ENCODE data around the gene TLK2. TPM values are rescaled to one million over a fixed set of nuclear protein-coding genes. Genes with fewer than 3 reads are reported as not detected.
"Not testable (repeated sequence)": the region's sequence is repeated elsewhere in the genome, so short reads cannot be mapped to it uniquely, and the experiment has no call there.

The TLK2 gene
- total RNA-seq, 1 donor from 2014 or later, result 57.0 TPM

- peak; percentile 84 for ATAC-seq (ENCODE audit: low read depth)
- H3K4me1 Mint-ChIP-seq, H3K27me3 Mint-ChIP-seq, POLR2A ChIA-PET, H3K9me3 Mint-ChIP-seq, DNase-seq: not testable (repeated sequence)
- Mint-ChIP-seq H3K4me3 (peak overlapping the region; percentile 12), H3K36me3 (ENCODE audit: low read depth) (peaks cover 32% of the 10 kb centered on the region), H3K27ac (peak overlapping the region; percentile 32)
- TF ChIP-seq, protein P1, sequence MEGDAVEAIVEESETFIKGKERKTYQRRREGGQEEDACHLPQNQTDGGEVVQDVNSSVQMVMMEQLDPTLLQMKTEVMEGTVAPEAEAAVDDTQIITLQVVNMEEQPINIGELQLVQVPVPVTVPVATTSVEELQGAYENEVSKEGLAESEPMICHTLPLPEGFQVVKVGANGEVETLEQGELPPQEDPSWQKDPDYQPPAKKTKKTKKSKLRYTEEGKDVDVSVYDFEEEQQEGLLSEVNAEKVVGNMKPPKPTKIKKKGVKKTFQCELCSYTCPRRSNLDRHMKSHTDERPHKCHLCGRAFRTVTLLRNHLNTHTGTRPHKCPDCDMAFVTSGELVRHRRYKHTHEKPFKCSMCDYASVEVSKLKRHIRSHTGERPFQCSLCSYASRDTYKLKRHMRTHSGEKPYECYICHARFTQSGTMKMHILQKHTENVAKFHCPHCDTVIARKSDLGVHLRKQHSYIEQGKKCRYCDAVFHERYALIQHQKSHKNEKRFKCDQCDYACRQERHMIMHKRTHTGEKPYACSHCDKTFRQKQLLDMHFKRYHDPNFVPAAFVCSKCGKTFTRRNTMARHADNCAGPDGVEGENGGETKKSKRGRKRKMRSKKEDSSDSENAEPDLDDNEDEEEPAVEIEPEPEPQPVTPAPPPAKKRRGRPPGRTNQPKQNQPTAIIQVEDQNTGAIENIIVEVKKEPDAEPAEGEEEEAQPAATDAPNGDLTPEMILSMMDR (IDR thresholded peaks at IDR 0.05), result peak; percentile 48
- CTCF ChIA-PET, result interaction anchor here (0.8 to 1.2 kb wide), 6 partner anchors 11 to 854 kb away, joined by 3 to 8 read pairs (median 4); no protein-coding TSS in a partner anchor
- intact Hi-C loops (cut with micrococcal nuclease), result loop anchor here (2.0 to 5.0 kb wide), 2 partner anchors 416 to 854 kb away; no protein-coding TSS in a partner anchor
These were observed 74.4 kb downstream of the TLK2 start for GRCh38 chr17:62552851-62553659.

GRCh38 chr17:62557532-62557931 is 78.9 kb downstream of the TLK2 start:
- intact Hi-C loops (cut with micrococcal nuclease); ATAC-seq (ENCODE audit: low read depth); CTCF ChIA-PET; H3K9me3 Mint-ChIP-seq; POLR2A ChIA-PET; DNase-seq; H3K27me3 Mint-ChIP-seq; H3K27ac Mint-ChIP-seq; H3K4me3 Mint-ChIP-seq: not testable (repeated sequence)
- peaks cover 11% of the 10 kb centered on the region for H3K4me1 Mint-ChIP-seq
- peaks cover 49% of the 10 kb centered on the region for H3K36me3 Mint-ChIP-seq (ENCODE audit: low read depth)

GRCh38 chr17:62558941-62559340 is 80.3 kb downstream of the TLK2 start:
- intact Hi-C loops (cut with micrococcal nuclease); POLR2A ChIA-PET; DNase-seq; H3K27ac Mint-ChIP-seq; ATAC-seq (ENCODE audit: low read depth); H3K4me3 Mint-ChIP-seq; CTCF ChIA-PET; H3K27me3 Mint-ChIP-seq; H3K4me1 Mint-ChIP-seq; H3K9me3 Mint-ChIP-seq: not testable (repeated sequence)
- H3K36me3 Mint-ChIP-seq (ENCODE audit: low read depth), result peaks cover 55% of the 10 kb centered on the region

DNA sequence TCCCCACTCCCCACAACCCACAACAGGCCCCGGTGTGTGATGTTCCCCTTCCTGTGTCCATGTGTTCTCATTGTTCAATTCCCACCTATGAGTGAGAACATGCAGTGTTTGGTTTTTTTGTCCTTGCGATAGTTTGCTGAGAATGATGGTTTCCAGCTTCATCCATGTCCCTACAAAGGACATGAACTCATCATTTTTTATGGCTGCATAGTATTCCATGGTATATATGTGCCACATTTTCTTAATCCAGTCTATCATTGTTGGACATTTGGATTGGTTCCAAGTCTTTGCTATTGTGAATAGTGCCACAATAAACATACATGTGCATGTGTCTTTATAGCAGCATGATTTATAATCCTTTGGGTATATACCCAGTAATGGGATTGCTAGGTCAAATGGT is 82.3 kb downstream of the TLK2 start:
- intact Hi-C loops (cut with micrococcal nuclease); POLR2A ChIA-PET; H3K9me3 Mint-ChIP-seq; H3K4me1 Mint-ChIP-seq; H3K4me3 Mint-ChIP-seq; DNase-seq; CTCF ChIA-PET; H3K27me3 Mint-ChIP-seq; H3K27ac Mint-ChIP-seq; ATAC-seq (ENCODE audit: low read depth): not testable (repeated sequence)
- H3K36me3 Mint-ChIP-seq (ENCODE audit: low read depth), result peaks cover 69% of the 10 kb centered on the region

DNA sequence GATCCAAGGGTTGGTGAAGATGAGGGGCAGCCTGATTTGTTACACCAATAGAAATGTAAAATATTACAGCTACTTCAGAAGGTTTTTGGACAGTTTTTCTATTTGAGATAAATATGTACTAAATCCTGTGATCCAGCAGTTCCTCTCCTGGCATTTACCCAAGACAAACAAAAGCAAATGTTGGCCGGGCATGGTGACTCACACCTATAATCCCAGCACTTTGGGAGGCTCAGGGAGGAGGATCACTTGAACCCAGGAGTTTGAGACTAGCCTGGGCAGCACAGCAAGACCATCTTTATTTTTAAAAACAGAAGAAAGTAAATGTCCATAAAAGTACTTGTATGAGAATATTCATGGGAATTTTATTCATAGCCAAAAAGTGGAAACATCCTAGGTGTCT is 84.0 kb downstream of the TLK2 start:
- ATAC-seq (ENCODE audit: low read depth), result no peak
- TF ChIP-seq, protein P1 (IDR thresholded peaks at IDR 0.05), result no peak
- intact Hi-C loops (cut with micrococcal nuclease), result no loop called here
- Mint-ChIP-seq H3K27me3 (no peaks in the 10 kb centered on the region), H3K9me3 (no peaks in the 10 kb centered on the region), H3K27ac (no peak overlapping the region), H3K36me3 (ENCODE audit: low read depth) (peaks cover 70% of the 10 kb centered on the region), H3K4me1 (peaks cover 6% of the 10 kb centered on the region), H3K4me3 (no peak overlapping the region)
- ChIA-PET POLR2A (no interaction called here), CTCF (no interaction called here)
- DNase-seq, result no peak

DNA sequence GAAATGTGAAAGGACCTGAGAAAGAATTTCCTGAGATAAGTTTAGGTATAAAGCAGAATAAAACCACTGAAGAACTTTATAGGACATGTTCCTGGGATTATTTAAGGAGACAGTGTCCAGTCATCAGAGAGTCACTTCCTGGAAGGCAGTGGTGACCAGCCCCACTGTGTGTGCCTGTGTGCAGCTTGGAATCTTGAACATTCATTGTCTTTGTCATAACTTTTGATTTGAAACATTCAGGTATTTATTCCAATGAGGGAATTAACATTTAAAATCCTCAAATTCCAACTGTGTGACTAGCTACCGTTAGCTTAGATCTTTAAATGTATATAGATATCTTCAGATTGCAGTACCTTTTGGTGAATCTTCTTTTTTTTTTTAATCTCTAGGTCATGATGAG is 87.2 kb downstream of the TLK2 start:
- Mint-ChIP-seq H3K9me3 (no peaks in the 10 kb centered on the region), H3K27me3 (no peaks in the 10 kb centered on the region), H3K4me1 (no peaks in the 10 kb centered on the region), H3K36me3 (ENCODE audit: low read depth) (peaks cover 75% of the 10 kb centered on the region), H3K27ac (no peak overlapping the region), H3K4me3 (no peak overlapping the region)
- intact Hi-C loops (cut with micrococcal nuclease), result no loop called here
- TF ChIP-seq, protein P1 (IDR thresholded peaks at IDR 0.05), result no peak
- POLR2A ChIA-PET, result no interaction called here
- no peak for DNase-seq
- CTCF ChIA-PET, result no interaction called here
- no peak for ATAC-seq (ENCODE audit: low read depth)

Data from activated B cell treated with CpG ODN at 0.5 μM for 24 hours (primary cell).